ENCODE measurements around the gene KIF16B. TPM values are rescaled to one million over a fixed set of nuclear protein-coding genes. Genes with fewer than 3 reads are reported as not detected.

The KIF16B gene
- total and polyA plus RNA-seq, 2 experiments from 2014 or later, result 8.2 to 26.5 TPM

DNA sequence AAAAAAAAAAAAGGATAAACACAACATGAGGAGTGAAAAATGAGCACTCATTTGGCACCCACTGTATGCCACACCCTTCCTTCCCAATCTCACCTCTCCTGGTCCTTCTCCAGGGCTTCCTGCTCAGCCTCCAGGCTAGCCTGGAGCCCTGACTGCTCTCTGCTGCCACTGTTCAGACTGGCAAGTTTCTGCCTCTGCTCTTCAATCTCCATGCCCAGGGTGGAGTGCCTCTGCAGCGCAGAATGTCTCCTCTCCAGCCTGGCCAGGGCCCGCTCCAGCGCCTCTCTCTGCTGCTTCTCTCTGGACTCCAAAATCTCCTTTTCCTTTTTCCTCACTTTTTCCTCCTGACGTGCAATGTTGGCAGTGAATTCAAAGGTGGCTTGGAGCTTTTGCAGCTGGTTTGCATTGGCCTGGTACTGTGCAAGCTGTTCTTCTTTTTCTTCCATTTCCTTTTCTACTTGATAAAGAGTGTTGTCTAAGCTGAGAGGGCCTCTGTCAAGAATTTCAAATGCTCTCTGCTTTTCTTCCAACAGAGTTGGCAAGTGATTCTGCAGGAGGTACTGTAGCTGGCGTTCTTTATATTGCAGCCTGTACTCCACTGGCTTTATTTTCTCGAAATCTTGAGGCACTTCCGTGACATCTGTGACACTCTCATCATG lies 194.4 kb downstream of the KIF16B start:
- H3K27me3 ChIP-seq, result no peaks in the 10 kb centered on the region
- H3K9me3 ChIP-seq (ENCODE audit: low read depth), result no peaks in the 10 kb centered on the region
- TF ChIP-seq, protein P1, sequence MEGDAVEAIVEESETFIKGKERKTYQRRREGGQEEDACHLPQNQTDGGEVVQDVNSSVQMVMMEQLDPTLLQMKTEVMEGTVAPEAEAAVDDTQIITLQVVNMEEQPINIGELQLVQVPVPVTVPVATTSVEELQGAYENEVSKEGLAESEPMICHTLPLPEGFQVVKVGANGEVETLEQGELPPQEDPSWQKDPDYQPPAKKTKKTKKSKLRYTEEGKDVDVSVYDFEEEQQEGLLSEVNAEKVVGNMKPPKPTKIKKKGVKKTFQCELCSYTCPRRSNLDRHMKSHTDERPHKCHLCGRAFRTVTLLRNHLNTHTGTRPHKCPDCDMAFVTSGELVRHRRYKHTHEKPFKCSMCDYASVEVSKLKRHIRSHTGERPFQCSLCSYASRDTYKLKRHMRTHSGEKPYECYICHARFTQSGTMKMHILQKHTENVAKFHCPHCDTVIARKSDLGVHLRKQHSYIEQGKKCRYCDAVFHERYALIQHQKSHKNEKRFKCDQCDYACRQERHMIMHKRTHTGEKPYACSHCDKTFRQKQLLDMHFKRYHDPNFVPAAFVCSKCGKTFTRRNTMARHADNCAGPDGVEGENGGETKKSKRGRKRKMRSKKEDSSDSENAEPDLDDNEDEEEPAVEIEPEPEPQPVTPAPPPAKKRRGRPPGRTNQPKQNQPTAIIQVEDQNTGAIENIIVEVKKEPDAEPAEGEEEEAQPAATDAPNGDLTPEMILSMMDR (IDR thresholded peaks at IDR 0.05; ENCODE audit: low read depth, low read length), result peak; percentile 3

DNA sequence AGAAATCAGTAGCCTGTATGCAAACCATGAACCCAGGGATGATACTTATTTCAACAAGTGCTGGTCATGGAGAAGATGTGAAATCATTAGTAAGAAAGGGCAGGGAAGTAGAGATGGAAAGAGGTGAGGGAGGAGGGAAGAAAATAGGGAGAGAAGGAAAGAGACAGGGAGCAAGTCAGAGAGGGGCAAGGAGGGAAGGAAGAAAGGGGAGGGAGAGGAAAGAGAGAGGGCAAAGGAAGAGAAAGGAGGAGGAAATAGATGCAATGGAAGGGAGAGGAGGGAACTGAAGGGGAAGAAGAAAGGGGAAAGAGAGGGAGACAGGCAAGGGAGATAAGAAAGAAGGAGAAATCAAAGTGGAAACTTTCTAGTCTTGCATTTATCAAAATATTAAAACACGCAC lies 195.1 kb downstream of the KIF16B start:
- TF ChIP-seq, protein P1 (IDR thresholded peaks at IDR 0.05; ENCODE audit: low read depth, low read length), result no peak
- Histone ChIP-seq H3K36me3 (no peaks in the 10 kb centered on the region), H3K9me3 (ENCODE audit: low read depth) (no peaks in the 10 kb centered on the region), H3K4me3 (no peak overlapping the region), H3K4me1 (ENCODE audit: low read depth) (no peaks in the 10 kb centered on the region), H3K27ac (no peak overlapping the region), H3K27me3 (no peaks in the 10 kb centered on the region)
- DNase-seq (ENCODE audit: low read depth in 1 of 2, low spot score in 1 of 2), result no peak

More for the DNA sequence above, 194.4 kb downstream of the KIF16B start:
- Histone ChIP-seq H3K27ac (no peak overlapping the region), H3K4me1 (ENCODE audit: low read depth) (no peaks in the 10 kb centered on the region), H3K36me3 (no peaks in the 10 kb centered on the region), H3K4me3 (no peak overlapping the region)
- DNase-seq (ENCODE audit: low read depth in 1 of 2, low spot score in 1 of 2), result peak in 1 of 2 donors; percentile 23

DNA sequence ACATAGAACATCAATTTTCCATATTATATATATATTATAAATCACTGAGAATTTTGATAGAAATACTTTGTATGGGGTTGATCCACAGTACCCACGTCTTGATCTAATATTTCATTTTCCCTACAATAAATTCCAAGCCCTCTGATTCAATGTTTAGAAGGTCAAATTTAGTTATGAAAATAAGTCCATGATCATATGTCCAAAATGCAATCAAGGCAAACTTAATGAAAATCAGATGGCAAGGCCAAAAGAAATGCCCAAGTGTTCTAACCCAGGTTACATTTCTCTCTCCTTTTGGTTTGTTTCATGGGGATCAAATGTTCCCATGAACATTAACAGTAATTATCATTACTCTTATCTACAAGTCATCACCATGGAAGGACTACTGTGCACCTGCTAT lies 203.8 kb downstream of the KIF16B start:
- peaks cover 7% of the 10 kb centered on the region for H3K4me1 ChIP-seq (ENCODE audit: low read depth)
- H3K9me3 ChIP-seq (ENCODE audit: low read depth), result no peaks in the 10 kb centered on the region
- H3K27ac ChIP-seq, result no peak overlapping the region
- TF ChIP-seq, protein P1 (IDR thresholded peaks at IDR 0.05; ENCODE audit: low read depth, low read length), result no peak
- no peaks in the 10 kb centered on the region for H3K27me3 ChIP-seq
- no peak overlapping the region for H3K4me3 ChIP-seq
- no peak for DNase-seq (ENCODE audit: low read depth in 1 of 2, low spot score in 1 of 2)
- H3K36me3 ChIP-seq, result no peaks in the 10 kb centered on the region

DNA sequence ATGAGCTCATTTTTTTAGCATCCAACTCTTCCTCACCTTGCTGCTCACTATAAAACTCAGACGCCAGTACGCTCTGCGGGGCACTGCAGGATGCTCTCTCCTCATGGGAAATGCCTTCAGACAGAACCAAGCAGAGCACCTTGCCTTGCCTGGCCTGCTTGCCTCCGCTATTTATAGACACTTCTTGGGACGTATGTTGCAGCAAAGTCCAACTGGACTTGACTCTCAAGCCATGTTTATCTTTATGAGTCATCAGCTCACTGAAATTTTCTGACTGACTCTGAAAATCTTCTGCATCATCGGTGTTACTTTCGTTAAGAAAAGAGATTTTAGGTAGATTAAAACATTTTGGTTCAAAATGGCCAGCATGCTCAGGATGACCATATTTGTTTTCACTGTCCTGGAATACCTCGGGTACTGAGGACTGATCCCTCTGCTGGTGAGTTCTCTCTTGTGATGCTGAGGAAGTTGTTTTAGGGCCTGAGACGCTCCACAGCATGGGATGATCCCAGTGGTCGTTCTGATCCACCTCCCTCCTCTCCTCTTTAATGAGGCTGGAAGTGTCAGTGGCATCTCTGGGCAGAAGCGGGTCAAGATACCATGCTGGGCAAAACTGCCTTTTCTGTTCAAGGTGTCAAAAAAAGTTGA lies 204.5 kb downstream of the KIF16B start:
- no peaks in the 10 kb centered on the region for H3K36me3 ChIP-seq
- peak in 1 of 2 donors; percentile 5 for DNase-seq (ENCODE audit: low read depth in 1 of 2, low spot score in 1 of 2)
- no peak overlapping the region for H3K4me3 ChIP-seq
- peaks cover 7% of the 10 kb centered on the region for H3K4me1 ChIP-seq (ENCODE audit: low read depth)
- H3K9me3 ChIP-seq (ENCODE audit: low read depth), result no peaks in the 10 kb centered on the region
- H3K27me3 ChIP-seq, result no peaks in the 10 kb centered on the region
- no peak overlapping the region for H3K27ac ChIP-seq
- TF ChIP-seq, protein P1 (IDR thresholded peaks at IDR 0.05; ENCODE audit: low read depth, low read length), result no peak

DNA sequence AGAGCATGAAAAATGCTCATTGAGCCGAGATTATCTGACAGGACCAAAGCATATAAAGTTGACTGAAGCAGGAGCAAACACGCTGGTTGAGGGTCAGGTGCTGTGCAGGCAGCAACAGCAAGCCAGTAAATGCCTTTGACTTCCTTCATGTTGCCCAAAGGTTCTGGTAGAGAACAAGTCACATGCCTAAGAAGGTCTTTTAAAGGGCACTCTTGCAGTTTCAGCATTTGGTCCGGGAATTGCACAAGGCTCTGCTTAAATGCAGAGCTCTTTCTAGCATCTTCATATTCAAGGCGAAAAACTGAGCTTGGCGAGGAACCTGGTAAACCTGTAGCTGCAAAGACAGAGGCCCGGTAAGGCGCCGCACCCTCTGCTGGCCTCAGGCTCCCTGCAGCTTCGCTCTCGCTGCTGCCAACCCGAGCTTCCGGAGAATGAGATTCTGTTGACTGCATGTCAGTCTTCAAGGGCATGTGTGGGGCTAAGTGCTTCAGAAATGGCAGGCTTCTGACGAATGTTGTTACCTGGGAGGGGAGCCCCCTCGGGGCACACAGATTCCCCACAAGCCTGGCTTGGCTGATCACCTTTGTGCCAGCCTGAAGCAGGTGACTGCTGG lies 205.2 kb downstream of the KIF16B start:
- Histone ChIP-seq H3K27ac (no peak overlapping the region), H3K9me3 (ENCODE audit: low read depth) (no peaks in the 10 kb centered on the region), H3K4me1 (ENCODE audit: low read depth) (peaks cover 7% of the 10 kb centered on the region), H3K36me3 (no peaks in the 10 kb centered on the region), H3K27me3 (no peaks in the 10 kb centered on the region), H3K4me3 (no peak overlapping the region)
- TF ChIP-seq, protein P1 (IDR thresholded peaks at IDR 0.05; ENCODE audit: low read depth, low read length), result no peak
- no peak for DNase-seq (ENCODE audit: low read depth in 1 of 2, low spot score in 1 of 2)
